ENCODE data around the gene DPP6.

GRCh38 chr7:154429666-154430404 is 377.6 kb downstream of the DPP6 start:
- TF ChIP-seq, protein P1, sequence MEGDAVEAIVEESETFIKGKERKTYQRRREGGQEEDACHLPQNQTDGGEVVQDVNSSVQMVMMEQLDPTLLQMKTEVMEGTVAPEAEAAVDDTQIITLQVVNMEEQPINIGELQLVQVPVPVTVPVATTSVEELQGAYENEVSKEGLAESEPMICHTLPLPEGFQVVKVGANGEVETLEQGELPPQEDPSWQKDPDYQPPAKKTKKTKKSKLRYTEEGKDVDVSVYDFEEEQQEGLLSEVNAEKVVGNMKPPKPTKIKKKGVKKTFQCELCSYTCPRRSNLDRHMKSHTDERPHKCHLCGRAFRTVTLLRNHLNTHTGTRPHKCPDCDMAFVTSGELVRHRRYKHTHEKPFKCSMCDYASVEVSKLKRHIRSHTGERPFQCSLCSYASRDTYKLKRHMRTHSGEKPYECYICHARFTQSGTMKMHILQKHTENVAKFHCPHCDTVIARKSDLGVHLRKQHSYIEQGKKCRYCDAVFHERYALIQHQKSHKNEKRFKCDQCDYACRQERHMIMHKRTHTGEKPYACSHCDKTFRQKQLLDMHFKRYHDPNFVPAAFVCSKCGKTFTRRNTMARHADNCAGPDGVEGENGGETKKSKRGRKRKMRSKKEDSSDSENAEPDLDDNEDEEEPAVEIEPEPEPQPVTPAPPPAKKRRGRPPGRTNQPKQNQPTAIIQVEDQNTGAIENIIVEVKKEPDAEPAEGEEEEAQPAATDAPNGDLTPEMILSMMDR (conservative IDR thresholded peaks at IDR 0.05 in 1 of 2, IDR thresholded peaks at IDR 0.05 in 1 of 2; ENCODE audit: extremely low read depth in 1 of 2, insufficient read depth in 1 of 2, low read depth in 1 of 2, low read length in 2 of 2), result no peak
- TF ChIP-seq EZH2 (IDR thresholded peaks at IDR 0.05; ENCODE audit: borderline replicate concordance, low read length), result no peak
